NOMO-1 (cell line): ENCODE data around the gene KAZN.

Experiments
- DNase-seq, 2 experiments: peaks; one replicate each; lab custom pipeline; 2025; ENCODE audit not compliant: unreplicated experiment in 2 of 2; lab: John Stamatoyannopoulos, UW

KAZN gene

DNA sequence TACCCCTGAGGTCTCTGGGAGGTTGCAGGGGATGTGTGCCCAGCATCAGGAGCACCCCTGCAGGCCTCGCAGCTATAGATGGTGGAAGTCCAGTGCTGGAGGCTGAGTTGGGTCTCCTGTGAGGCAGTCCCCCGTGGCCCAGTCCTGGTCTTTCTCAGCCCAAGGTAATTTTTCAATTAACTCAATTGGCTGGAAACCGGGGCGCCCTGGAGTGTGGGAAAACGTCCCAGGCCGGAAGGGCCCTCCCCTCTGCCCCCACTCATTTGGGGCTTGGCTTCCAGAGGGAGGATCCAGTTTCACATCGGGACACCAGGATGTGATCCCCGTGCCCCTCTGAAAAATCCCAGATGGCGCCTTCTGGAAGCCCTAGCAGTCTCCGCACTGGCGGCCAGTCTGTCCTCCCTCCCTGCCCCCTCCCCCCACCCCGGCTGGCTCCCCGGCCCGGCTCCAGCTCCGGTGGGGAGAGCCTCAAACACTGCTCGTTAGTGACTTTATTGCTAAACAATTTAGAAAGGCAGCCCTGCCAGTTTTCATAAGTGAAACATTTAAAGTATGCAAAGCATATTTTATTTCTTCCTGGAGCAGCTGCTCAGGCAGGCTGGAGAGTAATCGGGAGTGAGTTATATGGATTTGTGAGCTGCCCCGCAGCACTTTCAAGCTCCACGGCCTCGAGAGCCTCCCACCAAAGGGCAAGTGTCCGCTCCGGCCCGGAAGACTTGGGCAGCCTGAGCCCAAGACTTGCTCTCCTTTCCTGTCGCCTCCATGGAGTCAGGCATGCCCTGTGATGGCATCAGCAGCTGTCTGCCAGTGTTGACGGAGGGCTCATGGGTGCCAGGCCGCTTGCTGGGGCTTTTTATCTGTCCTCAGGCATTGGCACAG, 346.9 kb downstream of the KAZN start:
- no peak for DNase-seq

DNA sequence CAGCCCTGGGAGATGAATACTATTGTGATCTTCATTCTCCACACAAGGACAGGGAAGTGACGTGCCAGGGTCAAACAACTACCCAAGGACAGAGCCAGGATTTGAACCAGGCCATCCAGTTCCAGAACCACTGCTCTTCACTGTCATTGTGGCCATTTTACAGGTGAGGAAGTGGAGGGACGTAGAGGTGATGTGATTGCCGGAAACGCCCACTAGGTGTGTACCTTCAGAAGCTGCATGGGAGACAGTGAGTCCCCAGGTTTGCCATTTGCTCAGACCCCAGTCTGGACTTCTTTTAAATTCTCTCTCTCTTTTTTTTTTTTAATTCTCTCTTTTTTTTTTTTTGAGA, 347.5 kb downstream of the KAZN start:
- DNase-seq = no peak

DNA sequence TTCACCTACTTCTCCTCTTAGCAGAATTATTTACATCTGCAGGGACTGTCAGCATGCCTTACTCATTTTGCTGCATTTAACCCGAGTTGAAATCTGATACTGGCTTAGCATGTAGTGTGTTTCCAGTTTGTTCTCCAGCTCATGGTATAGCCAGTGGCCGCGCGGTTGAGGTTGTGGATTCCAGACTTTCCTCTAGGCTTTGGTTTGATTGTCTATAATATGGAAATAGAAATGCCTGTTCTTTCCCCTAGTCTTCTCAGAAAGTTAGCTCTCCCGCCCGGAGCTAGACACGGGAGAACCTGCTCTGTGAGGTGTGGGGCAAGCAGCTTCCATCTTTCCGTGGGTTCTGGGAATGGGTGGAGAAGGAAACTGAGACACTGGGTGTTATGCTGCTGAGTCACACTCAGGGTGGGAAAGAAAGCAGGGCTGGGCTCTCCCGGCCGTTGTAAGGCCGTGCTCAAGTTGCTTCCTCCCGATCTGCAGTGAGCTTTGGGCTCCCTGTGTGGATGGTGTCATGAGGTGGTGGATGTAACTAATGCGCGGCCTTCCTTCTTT, 348.3 kb downstream of the KAZN start:
- DNase-seq = no peak

DNA sequence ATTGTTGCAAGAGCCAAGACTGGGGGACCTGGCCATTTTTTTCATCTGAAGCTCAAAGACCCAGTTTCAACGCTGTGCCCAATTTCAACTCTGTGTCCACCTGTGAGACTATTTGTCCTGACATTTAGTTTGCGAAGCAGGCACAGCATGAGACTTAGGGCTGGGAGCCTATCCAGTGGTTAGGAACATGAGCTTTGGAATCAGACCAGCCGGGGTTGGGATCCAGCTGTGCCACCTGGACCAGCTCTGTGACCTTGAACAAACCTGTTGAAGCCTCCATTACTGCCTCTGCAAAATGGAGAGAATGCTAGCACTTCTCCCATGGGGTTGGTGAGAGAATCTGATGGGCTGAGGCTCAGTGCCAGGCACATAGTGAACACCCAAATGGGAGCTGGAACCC, 348.9 kb downstream of the KAZN start:
- DNase-seq = no peak

DNA sequence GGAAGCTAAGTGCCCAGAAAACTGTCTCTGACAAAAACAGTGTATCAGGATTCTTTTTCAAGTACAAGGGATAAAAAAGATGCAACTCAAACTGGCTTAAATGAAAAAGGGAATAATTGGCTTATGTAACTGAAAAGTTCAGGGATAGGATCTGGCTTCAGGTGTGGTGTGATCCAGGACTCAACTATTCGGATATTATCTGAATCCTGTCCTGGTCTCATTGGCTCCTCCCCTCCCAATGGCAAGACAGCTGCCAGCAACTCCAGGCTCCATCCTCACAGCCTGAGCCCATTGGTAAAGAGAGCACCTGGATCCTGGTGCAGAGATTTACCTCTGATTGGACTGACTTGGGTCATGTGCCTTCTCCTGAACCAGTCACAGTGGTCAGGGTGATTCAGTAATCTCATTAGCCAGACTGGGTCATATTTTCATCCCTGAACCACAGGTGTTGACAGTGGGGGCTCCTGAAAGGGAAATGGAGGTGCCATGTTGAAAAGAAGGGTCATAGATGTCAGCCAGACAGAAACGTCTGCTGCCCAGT, 349.7 kb downstream of the KAZN start:
- DNase-seq = no peak

DNA sequence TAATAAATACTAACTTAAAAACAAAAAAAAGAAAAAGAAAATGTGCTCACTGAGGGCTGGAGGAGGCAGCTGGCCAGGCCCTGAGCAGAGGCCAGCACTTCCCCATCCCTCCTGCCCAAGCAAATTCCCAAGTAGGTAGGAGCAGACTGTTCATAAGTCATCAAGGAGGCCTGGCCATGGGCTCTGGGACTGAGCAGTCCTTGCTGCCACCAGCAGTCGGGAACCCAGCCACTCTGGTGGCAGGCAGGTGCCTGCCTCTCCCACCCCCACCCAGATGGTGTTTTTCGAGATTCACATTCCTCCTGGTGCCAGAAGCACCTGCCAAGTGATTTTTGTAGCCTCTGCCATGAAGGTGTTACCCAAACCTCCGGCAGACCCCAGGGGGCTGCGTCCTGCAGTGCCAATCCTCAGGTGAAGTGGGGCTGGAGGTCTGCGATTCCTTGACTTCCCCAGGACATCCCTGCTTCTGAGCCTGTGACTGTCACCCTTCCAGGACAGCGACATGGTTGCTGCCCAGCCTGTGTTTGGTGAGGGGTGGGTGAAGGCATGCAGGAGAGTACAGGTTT, 350.9 kb downstream of the KAZN start:
- DNase-seq = no peak

DNA sequence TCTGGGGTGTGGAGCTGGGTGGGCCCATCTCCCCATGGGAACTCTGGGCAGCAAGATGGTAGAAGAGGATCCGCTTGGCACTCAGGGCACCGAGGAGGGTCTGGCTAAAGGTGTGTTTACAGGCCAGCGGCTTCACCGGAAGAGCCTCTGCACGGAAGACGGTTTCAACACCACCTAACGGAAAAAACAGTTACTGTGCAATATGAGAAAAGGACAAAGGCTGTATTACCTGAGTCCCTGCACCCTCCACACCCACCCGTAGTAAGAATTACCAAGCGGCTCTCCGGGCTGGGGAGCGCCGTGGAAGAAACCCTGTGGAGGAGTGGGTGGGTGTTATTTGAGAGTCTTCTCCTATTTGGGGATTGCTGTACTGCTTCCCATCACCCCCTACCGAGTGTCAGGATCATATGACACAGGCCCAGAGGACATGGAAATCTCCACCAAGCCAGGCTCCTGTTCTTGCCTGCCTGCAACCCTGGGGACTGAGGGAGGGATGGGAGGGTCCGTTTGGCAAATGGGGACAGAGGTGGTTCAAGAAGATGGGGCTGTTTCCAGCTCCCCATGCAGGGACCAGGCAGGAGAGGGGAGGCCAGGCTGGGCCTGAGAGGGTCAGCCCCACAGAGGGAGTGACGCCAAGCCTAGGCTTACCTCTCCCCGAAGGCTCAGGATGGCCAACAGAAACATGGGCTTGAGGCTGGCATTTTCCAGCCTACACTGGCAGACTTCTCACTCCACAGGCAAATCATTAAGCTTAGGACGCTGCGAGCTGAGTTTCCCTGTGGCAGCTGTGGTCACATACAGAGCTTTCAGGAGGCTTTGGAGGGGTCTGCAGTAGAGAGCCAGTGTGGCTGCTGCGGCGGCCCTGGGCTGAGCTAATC, 351.6 kb downstream of the KAZN start:
- DNase-seq = no peak

DNA sequence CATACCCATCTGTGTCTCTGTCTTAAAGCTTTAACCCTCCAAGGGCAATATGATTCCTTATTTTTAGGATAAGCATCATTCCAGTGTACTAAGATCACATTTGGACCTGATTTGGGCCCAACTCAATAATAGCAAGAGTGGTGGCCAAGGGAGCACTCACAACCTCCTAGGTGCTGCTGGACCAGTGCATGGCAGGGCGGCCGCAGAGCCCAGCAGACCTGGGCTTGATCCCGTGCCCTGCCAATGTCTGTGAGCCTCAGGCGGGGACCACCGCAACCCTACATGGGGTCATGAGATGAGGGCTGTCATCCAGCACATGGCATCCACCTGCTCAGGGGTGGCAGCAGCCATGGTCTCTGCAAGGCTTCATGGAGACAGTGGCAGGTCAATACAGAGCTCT, 353.3 kb downstream of the KAZN start:
- DNase-seq = no peak

DNA sequence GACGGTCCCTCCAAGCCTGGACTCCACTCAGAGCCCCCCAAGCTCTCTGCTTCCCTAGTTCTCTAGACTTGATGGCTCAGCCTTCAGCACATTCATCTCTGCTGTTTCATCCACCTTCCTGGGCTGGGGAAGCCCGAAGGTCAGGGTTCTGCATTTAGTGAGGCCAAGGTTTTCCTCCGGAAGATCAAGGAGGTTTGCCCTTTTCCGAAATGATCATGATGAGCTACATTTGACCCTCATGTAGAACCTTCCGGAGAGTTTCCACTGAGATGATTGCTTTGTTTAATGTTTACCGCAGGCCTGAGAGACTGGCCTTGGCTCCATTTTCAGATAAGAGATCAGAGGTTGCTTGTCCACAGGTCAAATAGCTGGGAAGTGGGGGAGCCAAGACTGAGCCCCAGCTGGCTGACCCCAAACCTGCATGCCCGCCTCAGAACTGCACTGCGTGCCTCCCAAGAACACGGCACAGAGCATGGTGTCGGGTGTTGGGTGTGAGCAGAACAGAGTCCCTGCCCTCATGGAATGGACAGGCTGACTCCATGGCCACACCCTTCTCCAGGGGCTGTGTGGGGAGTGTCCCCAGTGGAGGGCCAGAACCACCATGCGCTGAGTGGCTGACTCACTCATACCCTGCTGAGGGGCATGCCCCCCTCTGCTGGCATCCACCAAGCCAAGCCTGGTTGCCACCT, 354.3 kb downstream of the KAZN start:
- no peak for DNase-seq

DNA sequence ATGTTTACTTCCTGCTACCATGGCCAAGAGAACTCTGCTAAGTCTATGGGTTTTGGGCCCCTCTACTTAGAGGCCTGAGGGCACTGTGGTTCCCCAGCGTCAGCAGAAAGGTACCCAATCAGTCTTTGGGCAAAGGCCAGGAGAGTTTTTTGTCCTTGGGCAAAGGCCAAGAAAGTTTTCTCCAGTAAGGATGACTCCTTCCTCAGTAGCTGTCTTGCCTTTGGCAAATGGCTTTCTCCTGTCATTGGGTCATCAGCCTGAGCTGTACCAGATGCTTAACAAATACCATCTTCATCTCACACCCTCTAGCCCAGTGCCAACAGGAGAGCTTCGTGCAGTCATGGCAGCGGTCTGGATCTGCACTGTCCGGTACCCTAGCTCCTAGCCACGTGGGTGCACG, 355.7 kb downstream of the KAZN start:
- DNase-seq = no peak

DNA sequence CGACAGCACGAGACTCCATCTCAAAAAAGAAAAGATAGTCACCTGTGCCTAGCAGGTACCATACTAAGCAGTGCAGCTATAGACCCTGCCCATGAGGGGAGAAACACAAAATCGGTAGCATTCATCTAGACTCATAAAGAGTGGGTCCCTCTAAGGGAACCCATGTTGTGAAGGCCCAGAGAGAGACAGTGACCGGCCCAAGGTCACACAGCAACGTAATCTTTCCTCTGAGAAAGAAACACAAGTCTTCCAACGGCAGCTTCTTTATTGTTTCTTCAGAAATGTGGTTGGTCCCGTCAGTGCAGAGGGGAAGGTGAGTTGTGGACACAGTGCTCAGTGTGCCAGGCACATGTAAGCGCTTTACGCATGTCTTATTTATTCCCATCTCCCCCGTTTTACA, 356.4 kb downstream of the KAZN start:
- DNase-seq = no peak

DNA sequence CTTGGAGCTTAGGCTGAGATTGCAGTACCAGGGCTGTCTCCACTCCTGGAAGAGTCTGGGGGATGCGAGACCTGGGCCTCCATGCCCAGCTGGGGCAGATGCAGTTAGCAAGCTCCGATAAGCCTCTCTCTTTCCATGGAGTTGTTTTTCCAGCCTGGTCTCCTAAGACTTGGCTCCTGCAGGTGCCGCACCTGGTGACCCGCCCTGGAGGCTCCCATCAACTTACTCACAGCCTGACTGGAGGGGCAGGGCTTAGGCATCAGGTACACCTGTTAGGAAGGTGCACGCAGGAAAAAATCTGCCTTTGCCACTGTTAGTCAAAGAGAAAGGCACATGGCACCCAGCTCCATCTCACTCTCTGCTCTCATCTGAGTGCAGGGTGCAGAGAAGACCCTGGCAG, 356.9 kb downstream of the KAZN start:
- DNase-seq = no peak

DNA sequence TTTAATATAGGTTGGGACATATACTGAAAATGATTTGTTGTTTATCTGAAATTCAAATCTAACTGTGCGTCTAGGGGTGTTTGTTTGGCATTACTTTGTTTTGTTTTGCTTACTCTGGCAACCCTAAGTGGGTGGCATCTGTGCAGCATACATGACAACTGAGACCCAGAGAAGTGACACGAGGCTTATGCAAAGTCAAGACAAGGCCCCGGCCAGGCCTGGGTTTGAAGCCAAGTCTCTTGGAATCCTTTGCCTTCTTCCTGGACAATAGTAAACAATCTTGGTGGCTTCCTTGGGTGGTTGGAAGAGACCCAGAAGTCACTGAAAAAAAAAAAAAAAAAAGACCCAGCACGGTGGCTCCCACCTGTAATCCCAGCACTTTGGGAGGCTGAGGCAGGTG, 357.5 kb downstream of the KAZN start:
- DNase-seq = no peak

DNA sequence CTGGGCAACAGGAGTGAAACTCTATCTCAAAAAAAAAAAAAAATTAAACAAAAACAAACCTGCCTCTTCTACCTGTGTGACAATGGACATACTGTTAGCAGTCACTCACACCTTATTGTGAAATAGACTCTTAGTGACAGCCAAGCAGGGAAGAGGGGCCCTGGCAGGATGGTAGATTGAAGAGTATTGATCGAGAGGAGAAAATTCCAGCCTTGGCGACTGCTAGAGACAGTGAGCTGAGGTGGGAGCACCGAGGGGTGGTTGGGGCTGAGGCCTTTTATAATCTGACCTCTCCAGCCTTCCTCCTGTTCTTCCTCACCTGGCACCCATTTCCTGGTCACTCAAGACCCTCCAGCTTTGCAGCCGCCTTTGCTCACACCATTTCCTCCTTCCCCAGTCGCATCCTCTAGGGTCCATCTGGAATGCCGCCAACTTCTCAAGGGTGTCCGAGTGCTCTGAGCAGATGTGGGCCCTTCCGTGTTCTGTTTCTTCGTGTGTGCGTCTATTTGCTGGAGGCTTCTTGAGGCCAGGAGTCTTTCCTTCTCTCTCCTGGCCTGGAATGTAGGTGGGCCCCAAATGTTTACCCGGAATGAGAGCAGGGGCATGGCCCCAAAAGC, 358.2 kb downstream of the KAZN start:
- DNase-seq = no peak

DNA sequence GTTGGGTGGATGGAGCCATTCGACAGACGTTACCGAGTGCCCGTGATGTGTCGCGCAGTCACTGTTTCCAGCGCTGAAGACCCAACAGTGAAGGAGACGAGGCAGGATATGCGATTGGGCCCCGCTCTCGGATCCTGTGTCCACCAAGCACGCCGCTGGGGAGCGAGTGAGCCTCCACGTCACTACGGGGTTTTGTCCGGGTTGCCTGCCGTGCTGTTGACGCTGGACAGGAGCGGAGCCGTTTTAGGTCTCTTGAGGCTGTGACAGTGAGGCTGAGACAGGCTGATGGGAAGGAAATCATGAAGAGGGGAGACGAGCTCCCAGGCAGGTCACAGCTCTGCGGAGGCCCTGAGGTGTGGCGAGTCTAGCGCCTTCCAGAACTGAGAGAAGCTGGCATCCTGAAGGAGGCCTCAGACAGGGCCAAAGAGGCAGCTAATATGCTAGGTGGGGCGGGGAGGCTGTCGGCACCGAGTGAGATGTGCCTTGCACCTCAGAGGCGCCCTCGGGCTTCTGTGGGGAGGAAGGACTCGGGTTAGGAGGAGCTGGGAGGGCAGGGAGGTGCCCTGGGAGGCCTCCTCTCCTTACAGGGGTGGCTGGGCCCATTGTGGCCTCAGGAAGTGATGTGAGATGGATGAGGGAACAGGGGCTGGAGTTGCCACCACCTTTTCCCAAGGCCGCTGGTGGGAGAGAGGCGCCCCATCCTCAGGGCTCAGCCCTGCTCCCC, 359.1 kb downstream of the KAZN start:
- no peak for DNase-seq

DNA sequence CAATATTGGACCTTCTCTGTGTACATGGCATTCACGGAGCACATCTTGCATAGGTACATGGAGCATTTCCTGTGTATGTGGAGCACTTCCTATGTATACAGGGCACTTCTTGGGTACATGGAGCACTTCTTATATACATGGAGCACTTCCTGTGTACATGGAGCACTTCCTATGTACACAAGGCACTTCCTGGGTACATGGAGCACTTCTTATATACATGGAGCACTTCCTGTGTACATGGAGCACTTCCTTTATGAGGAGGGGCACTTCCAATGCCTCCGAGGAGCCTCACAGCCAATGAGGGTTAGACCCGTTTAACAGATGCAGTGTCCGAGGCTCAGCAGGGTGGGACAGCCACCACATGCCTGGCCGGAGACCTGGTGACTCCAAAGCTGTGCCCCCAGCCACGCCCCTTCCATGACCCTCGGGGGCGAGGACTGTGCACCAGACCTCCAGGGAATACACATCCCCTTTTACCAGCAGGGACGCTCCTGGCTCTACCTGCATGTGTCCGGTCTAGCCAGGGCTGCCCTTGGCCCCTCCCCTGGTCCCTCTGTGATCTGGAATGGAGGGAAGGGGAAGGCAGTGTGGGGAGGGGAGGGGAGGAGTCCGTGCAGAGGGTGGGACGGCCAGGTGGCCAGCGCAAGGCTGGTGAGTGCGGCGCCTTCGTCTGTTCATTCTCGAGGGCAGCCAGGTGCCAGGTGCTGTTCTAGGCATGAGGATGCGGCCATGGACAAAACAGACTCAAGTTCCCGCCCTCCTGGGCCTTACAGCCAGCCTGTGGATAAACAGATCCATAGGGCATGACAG, 360.0 kb downstream of the KAZN start:
- no peak for DNase-seq

DNA sequence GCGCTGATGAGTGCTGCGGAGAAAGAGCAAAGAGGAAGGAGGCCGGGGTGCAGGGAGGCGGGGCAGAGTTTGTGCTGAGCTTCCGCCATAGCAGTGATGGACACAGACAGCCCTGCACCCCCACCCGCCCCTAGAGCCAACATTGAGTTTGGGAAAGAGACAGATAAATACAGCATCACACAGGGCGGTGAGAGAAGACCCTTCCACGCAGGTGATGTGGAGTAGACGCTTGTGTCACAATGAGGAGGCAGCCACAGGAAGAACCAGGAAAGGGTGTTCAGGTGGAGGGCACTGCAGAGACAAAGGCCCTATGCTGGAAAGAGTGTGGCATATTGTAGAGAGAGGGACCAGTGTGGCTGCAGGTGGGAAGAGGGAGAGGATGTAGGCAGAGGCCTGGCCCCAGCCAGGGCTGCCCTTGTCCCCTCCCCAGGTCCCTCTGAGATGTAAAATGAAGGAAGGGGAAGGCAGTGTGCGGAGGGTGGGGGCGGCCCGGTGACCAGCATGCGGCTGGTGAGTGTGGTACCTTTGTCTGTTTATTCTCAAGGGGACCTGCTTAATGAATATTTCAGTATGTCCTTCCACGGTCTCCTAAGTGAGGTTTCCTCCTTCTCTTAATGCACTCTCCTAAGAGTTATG, 360.7 kb downstream of the KAZN start:
- no peak for DNase-seq

DNA sequence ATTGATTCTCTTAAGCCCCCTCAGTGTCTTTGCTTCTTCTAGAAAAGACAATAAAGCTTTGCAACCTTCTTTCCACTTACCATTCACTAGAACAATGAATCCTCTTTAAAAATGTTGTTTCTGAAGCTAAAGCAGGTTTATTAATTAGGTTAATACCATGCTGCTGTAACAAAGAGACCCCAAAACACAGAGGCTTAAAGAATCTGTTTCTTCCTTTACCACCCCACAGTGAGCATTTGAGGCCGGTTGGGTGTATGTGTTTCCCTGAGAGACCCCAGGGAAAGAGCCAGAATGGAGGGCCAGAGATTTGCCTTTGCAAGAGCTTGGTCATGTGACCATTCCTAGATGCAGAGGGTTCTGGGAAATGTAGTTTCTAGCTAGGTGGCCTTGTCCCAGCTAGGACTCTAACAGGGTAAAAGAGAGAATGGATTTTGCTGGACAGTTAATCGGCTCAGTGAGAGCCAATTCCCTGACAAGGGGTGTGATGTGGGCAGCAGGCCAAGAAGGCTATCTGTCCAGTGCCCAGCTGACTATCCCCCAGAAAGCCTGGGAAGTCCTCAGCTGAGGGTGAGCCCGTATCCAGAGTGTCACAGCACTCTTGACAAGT, 363.3 kb downstream of the KAZN start:
- no peak for DNase-seq
